ENCODE measurements around the gene ACSF2. TPM values are rescaled to one million over a fixed set of nuclear protein-coding genes. Genes with fewer than 3 reads are reported as not detected.

Gene ACSF2
- total and polyA plus RNA-seq, 2 donors (not counting 3 experiments of a cell fraction or from before 2014, with no cell fraction given) = 33.2 to 37.2 TPM

GRCh38 chr17:50462446-50462845 lies 36.4 kb downstream of the ACSF2 start:
- Histone ChIP-seq H3K9me3 (replicated peaks; ENCODE audit: control insufficient read depth, insufficient read depth, low read length) (no peaks in the 10 kb centered on the region), H3K4me1 (ENCODE audit: control insufficient read depth, extremely low read depth, insufficient read depth, low read length) (no peaks in the 10 kb centered on the region), H3K79me2 (ENCODE audit: control insufficient read depth, insufficient read depth, low read length) (no peaks in the 10 kb centered on the region), H2AFZ (ENCODE audit: low read depth, low read length) (no peak overlapping the region), H3K4me2 (ENCODE audit: insufficient read depth, low read length) (no peak overlapping the region), H3K27me3 (ENCODE audit: control insufficient read depth in 2 of 2, insufficient read depth in 2 of 2, low read length in 2 of 2) (peaks cover 0 to 4% of the 10 kb centered on the region in 2 experiments), H4K20me1 (replicated peaks; ENCODE audit: control insufficient read depth, extremely low read depth, insufficient read depth, low read length) (no peaks in the 10 kb centered on the region), H3K27ac (ENCODE audit: insufficient read depth, low read depth, low read length) (no peak overlapping the region), H3K4me3 (replicated peaks in 1 of 3; ENCODE audit: insufficient read depth in 1 of 3, low read depth in 1 of 3, low read length in 3 of 3) (no peak overlapping the region), H3K9ac (replicated peaks; ENCODE audit: extremely low read depth, insufficient read depth, low read length) (no peak overlapping the region), H3K9me1 (replicated peaks; ENCODE audit: control insufficient read depth, extremely low read depth, insufficient read depth, low read length) (no peaks in the 10 kb centered on the region), H3K36me3 (ENCODE audit: control insufficient read depth in 2 of 2, extremely low read depth in 1 of 2, insufficient read depth in 2 of 2, low read length in 2 of 2) (no peaks in the 10 kb centered on the region)
- intact Hi-C loops (cut with micrococcal nuclease) (no loop called here), dilution Hi-C loops (cut with MboI; ENCODE audit: extremely low pct_ligation_motif_present, low sequenced_read_pairs) (no loop called here)
- CTCF ChIA-PET = no interaction called here
- FAIRE-seq = no peak
- POLR2A ChIA-PET = no interaction called here
- DNase-seq (ENCODE audit: low read depth, low spot score) = no peak
- no TSS peak for BruUV-seq (replicated peaks)
- TF ChIP-seq GATA2 (IDR thresholded peaks at IDR 0.05; ENCODE audit: insufficient read depth, insufficient read length, low read depth, low read length) (no peak), FOS (IDR thresholded peaks at IDR 0.05; ENCODE audit: borderline replicate concordance, insufficient read depth, low read length) (no peak), EZH2 (IDR thresholded peaks at IDR 0.05; ENCODE audit: borderline replicate concordance, low read depth, low read length, severe bottlenecking) (no peak), MYC (IDR thresholded peaks at IDR 0.05; ENCODE audit: low read depth, low read length) (no peak), POLR2A (IDR thresholded peaks at IDR 0.05; ENCODE audit: low read depth, low read length) (no peak)

DNA sequence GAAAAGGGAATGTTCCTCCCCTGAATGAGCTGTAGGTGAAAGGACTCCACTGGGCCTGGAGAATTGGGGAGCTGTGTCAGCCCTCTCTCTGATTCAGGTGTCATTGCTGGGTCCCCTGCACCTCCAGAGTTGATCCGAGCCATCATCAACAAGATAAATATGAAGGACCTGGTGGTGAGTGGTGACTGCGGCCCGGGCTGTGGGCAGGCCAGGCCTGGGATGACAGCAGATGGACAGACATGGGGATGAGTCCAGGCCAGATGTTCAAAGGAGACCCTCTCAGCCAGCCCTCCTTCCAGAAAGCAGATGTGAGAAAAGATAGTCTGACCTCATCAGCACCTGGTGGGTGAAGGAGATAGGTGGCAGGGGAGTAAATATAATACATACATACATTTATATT lies 38.1 kb downstream of the ACSF2 start:
- Histone ChIP-seq H3K27ac (ENCODE audit: insufficient read depth, low read depth, low read length) (no peak overlapping the region), H3K27me3 (ENCODE audit: control insufficient read depth in 2 of 2, insufficient read depth in 2 of 2, low read length in 2 of 2) (peaks cover 15 to 17% of the 10 kb centered on the region in 2 experiments), H3K4me2 (ENCODE audit: insufficient read depth, low read length) (no peak overlapping the region), H3K9ac (replicated peaks; ENCODE audit: extremely low read depth, insufficient read depth, low read length) (no peak overlapping the region), H3K4me1 (ENCODE audit: control insufficient read depth, extremely low read depth, insufficient read depth, low read length) (no peaks in the 10 kb centered on the region), H2AFZ (ENCODE audit: low read depth, low read length) (no peak overlapping the region), H3K9me3 (replicated peaks; ENCODE audit: control insufficient read depth, insufficient read depth, low read length) (no peaks in the 10 kb centered on the region), H4K20me1 (replicated peaks; ENCODE audit: control insufficient read depth, extremely low read depth, insufficient read depth, low read length) (no peaks in the 10 kb centered on the region), H3K79me2 (ENCODE audit: control insufficient read depth, insufficient read depth, low read length) (no peaks in the 10 kb centered on the region), H3K36me3 (ENCODE audit: control insufficient read depth in 2 of 2, extremely low read depth in 1 of 2, insufficient read depth in 2 of 2, low read length in 2 of 2) (no peaks in the 10 kb centered on the region), H3K9me1 (replicated peaks; ENCODE audit: control insufficient read depth, extremely low read depth, insufficient read depth, low read length) (no peaks in the 10 kb centered on the region), H3K4me3 (replicated peaks in 1 of 3; ENCODE audit: insufficient read depth in 1 of 3, low read depth in 1 of 3, low read length in 3 of 3) (no peak overlapping the region)
- TF ChIP-seq EZH2 (IDR thresholded peaks at IDR 0.05; ENCODE audit: borderline replicate concordance, low read depth, low read length, severe bottlenecking) (no peak), GATA2 (IDR thresholded peaks at IDR 0.05; ENCODE audit: insufficient read depth, insufficient read length, low read depth, low read length) (no peak), MYC (IDR thresholded peaks at IDR 0.05; ENCODE audit: low read depth, low read length) (no peak), FOS (IDR thresholded peaks at IDR 0.05; ENCODE audit: borderline replicate concordance, insufficient read depth, low read length) (no peak), POLR2AphosphoS5 (IDR thresholded peaks at IDR 0.05; ENCODE audit: insufficient read depth, low read depth, low read length) (no peak)
- TF ChIP-seq, protein P1, sequence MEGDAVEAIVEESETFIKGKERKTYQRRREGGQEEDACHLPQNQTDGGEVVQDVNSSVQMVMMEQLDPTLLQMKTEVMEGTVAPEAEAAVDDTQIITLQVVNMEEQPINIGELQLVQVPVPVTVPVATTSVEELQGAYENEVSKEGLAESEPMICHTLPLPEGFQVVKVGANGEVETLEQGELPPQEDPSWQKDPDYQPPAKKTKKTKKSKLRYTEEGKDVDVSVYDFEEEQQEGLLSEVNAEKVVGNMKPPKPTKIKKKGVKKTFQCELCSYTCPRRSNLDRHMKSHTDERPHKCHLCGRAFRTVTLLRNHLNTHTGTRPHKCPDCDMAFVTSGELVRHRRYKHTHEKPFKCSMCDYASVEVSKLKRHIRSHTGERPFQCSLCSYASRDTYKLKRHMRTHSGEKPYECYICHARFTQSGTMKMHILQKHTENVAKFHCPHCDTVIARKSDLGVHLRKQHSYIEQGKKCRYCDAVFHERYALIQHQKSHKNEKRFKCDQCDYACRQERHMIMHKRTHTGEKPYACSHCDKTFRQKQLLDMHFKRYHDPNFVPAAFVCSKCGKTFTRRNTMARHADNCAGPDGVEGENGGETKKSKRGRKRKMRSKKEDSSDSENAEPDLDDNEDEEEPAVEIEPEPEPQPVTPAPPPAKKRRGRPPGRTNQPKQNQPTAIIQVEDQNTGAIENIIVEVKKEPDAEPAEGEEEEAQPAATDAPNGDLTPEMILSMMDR (IDR thresholded peaks at IDR 0.05; ENCODE audit: extremely low read depth in 1 of 2, insufficient read depth in 1 of 2, low read depth in 1 of 2, low read length in 2 of 2) = no peak
- intact Hi-C loops (cut with micrococcal nuclease) (no loop called here), dilution Hi-C loops (cut with MboI; ENCODE audit: extremely low pct_ligation_motif_present, low sequenced_read_pairs) (no loop called here)
- no TSS peak for BruUV-seq (replicated peaks)
- FAIRE-seq = no peak
- ChIA-PET CTCF (interaction anchor here (1.5 kb wide), 1 partner anchor 67 kb away, joined by 4 read pairs; the partner anchor contains the start of gene LRRC59), POLR2A (interaction anchor here (0.5 kb wide), 1 partner anchor 186 kb away, joined by 4 read pairs; no protein-coding TSS in a partner anchor)
- DNase-seq (ENCODE audit: low read depth, low spot score) = no peak

All from endothelial cell of umbilical vein (primary cell).